DMS153 (cell line): ENCODE results near the gene TPP1.

ENCODE experiments used
- DNase-seq: peaks from one replicate; lab custom pipeline; 2025; lab: John Stamatoyannopoulos, UW

TPP1 gene

DNA sequence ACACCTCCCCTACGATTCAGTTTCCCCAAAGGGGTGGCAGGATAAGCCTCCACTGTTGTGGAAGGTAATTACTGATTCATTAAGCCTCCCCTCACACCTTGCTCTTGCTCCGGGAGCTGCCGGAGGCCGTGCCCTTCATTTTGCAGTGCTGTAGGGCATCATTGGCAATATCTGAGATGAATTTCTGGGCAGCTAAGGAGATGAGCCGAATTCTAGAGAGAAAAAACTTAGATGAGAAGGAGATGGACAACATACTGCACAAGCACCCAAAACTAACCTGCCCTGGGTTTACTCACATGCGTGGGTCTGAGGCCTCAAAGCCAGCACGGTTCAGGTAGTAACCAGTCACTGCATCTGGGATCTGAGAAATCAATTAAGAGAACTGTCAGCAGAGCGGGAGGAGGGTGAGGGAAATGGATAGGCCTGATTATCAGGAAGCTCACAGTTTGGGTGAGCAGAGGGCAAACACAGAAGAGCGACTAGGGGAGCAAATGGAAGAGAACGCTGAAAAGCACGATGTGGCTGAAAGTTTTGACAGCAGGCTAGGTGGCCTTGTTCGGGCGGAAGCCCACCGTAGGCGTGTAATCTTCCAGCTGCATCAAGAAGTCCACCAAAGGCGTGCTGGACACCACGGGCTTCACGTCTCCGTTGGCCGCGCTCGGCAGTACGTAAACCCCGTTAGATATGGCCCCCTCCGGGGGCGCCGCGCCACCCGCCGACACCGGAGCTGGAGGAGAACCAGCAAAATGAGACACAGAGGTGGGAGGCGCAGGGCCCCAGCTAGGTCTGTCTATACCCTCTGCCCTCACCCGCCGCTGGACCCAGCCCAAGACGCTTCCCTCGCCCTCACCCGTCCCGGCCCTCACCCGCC, 7.9 kb downstream of the TPP1 start:
- DNase-seq = no peak

DNA sequence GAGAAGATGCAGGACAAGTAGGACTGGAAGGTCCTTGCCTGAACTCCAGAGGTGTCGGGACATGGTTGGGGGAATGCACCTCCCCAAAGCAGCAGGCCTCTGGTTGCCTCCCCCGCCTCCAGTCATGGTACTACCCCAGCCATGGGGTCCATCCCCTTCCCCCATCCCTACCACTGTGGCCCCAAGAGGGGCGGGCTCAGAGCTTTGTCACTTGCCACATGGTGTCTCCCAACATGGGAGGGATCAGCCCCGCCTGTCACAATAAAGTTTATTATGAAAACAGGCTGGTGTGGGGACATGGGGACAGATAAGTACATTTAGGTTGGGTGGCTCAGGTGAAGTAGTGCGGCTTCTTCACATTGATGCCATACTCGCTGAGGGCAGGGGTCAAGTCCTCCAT, 8.6 kb downstream of the TPP1 start:
- DNase-seq = no peak

DNA sequence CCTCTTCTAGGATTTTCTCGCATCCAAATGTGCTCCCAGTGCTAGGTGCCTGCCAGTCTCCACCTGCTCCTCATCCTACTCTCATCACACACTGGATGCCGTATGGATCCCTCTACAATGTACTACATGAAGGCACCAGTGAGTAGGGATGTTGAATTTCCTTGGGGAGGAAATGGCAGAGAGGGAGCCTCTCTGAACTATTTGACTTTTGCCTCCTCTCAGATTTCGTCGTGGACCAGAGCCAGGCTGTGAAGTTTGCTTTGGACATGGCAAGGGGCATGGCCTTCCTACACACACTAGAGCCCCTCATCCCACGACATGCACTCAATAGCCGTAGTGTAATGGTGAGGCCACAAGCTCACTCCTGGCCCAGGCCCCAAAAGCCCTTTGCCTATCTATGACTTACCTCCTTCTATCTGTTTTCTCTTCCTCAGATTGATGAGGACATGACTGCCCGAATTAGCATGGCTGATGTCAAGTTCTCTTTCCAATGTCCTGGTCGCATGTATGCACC, 9.7 kb downstream of the TPP1 start:
- DNase-seq = no peak

DNA sequence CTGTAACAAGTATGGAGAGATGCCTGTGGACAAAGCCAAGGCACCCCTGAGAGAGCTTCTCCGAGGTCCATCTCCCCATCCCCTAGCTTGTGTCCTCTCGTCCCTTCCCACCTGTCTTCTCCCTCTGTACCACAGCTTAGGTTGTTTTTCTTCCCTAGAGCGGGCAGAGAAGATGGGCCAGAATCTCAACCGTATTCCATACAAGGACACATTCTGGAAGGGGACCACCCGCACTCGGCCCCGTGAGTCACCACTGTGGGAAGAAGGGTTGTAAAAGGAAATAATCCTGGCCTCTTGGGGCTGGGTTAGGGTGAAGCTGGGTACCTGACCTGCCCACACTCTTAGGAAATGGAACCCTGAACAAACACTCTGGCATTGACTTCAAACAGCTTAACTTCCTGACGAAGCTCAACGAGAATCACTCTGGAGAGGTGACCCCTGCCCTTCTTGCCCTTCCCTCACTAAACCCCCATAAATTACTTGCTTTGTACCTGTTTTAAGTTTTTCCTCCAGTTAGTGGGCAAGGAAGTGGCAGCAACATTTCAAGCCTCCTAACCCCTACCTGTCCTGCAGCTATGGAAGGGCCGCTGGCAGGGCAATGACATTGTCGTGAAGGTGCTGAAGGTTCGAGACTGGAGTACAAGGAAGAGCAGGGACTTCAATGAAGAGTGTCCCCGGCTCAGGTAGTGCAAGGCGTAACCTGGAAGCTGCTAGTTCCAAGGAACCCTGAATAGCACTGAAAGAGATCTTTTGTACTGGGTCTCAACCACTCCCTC, 10.3 kb downstream of the TPP1 start:
- DNase-seq = no peak

DNA sequence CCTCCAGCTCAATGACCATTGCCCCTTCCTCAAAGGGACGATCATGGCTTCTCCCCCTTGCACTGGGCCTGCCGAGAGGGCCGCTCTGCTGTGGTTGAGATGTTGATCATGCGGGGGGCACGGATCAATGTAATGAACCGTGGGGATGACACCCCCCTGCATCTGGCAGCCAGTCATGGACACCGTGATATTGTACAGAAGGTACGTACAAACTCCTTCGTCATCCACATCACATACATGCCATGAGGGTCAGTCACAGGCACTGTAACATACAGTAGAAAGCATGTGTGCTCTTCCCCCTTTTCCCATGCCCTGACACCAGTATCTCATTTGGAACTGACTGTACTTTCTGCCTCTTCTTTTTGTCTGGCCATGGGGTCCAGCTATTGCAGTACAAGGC, 11.2 kb downstream of the TPP1 start:
- no peak for DNase-seq

DNA sequence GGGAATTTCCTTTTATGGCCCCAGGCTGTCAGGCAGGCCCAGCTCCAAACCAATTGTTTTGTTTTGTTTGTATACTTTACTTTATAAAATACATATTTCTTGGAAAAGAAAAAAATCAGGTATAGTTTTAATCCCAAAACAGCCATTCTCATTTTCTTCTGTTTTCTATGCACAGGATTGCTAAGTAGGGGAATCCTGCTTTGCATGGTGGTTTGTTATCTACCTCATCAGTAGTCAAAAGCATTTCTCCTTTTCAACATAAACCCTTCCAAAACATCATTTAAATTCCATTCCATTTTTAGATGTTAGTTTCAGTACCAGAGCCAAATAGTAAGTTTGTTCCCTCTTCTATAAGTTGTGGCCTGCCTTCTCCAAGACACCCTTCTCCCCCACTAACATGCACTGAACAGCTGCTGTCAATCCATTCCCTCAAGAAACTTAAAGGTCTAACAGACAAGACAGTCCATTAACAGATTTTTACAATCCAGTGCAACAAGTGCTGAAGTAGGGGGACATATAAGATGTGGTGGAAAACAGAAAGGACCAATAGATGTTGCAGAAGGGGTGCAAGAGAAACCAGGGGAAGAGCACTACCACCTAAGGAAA, 11.9 kb downstream of the TPP1 start:
- DNase-seq = no peak

DNA sequence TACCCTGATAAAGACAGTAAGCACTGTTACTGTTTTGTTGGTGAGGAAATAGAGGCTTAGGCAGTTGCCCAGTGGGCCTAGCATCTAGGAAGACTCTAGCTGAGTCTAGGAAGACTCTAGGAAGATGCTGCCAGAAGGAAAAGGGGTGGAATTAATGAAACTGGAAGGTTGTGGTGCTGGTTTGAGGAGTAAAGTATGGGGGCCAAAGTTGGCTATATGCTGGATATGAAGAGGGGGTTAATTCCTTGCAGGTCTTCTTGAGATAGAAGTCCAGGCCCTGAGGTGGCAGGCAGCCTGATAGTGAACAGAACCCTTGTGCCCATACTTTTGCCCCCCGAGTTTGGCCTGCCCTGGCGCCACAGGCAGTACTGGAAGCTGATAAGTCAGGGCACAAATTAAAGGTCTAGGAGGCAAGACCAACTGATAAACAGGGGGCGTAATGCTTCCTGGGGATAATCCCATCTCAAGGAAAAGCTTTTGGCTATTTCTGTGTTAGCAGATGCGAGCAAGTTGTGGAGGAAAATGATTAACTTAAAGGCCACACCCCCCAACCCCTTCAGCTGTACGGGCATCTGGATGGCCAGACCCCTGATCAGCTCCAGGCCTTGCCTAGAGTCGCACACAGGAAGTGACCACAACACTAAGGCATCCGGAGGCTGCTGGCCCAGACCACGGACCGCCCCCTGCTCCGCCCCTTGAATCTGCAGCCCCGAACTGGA, 12.6 kb downstream of the TPP1 start:
- peak; percentile 42 for DNase-seq

DNA sequence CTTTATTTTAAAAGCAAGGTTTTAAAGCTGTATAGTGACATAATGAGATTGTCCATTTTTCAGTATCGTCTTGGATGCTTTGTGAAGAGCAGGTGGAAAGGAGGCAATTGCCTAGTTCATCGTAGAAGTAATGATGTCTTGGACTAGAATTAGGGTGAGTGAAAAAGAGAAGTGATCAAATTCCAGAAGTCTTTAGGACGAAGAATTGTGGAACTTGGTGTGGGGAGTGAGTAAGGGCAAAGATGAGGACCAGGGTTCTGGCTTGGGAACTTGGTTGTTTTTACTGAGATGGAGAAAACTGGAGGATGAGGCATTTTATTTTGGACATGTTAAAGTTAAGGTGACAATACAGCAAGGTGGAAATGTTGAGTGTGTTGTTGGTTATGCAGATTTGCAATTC, 14.4 kb downstream of the TPP1 start:
- no peak for DNase-seq

DNA sequence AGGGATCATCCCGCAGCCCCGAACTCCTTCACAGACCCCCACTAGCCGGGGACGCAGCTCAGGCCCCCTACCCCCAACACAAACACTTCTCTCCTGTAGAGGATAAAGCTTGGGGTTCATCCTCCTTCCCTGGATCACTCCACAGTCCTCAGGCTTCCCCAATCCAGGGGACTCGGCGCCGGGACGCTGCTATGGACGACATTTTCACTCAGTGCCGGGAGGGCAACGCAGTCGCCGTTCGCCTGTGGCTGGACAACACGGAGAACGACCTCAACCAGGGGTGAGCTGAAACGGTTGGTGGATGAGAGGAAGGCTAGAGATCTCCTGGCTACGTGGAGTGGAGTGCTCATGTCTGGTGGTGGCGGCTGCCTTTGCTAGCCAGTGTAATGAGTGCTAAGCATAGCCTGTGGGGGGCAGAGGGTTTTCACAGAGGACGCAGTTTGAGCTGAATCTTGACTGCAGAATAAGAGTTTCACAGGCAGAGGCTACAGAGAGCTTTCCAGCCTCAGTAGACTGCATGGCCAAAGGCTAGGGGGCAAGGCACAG, 15.1 kb downstream of the TPP1 start:
- no peak for DNase-seq

DNA sequence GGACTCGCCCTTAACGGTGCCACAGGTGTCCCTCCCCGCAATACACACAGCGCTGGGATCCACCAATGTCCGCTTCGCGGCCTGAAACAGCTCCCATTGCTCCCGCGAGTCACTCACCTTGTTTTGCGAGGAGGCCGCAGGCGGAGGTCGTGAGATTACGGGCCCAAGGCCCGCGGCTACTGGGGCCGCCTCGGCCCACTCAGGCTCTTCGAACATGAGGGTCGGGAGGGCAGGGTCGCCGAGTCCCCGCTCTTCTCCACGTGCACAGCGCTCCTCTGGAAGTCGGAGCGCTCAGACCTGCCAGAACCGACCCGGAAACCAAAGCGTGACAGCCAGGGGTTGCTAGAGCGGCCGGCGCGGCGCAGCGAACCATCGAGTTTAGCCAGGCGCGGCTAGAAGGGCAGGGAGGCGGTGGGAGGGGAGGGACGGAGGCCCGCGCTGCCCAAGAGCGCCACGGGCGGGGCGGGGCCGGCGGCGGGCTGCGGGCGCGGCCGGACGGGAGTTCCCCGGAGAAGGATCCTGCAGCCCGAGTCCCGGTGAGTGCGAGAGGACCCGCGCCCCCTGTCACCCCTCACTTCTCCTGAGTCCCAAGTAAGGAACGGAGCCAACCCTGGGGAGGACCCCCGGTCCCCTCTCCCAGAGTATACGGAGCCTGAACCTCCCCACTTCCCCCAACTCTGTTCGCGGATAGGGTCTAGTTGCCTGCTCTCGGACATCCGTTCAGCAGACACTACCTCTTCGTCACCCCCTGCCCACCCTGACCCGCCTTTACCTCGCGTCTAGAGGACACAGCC, 15.7 kb downstream of the TPP1 start, which contains the start of the genes ILK and RRP8:
Gene ILK (plus strand): TSS at position 488 of the 794 bp plus-strand sequence. CDS start 498 bp downstream, outside the sequence.
Gene RRP8 (minus strand): TSS at position 330 of the 794 bp plus-strand sequence. CDS start 114 bp downstream, at position 216.
- DNase-seq = peak; percentile 67

DNA sequence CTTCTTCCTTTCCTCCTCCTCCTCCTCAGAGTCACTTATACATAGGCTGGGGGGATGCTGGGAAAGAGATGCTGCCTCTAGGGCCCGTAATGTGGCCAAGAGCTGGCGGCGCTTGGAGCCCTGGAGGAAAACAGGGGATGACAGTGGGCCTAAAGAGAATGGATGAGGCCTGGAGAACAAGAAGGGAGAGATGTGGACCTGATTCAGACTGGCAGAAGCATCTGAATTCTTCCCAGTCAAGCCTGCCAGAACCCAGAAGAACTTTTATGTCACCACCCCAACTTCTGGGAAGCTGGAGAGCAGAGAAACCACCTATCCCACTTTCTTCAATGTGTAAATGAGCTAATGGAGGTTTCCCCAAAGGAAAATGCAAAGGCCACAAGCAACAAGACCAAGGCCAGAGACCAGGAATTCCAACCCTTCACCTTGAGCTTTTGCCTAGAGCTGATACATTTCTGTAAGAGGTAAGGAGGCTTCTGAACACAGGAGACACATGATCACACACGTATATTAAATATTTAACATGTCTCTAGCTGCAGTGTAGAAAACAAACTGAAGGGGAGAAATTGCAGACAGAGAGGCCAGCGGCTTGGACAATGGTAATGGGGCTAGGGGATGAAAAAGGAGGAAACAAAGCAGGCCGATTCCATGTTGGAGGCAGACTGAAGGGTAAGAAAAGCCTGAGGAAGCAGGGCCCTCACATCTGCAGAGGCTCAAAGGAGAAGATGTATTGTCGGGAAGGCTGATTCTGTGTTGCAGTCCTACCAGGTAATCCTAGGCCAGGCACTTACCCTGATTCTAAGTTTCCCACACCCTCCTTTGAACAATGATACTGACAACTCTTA, 16.9 kb downstream of the TPP1 start:
- no peak for DNase-seq

DNA sequence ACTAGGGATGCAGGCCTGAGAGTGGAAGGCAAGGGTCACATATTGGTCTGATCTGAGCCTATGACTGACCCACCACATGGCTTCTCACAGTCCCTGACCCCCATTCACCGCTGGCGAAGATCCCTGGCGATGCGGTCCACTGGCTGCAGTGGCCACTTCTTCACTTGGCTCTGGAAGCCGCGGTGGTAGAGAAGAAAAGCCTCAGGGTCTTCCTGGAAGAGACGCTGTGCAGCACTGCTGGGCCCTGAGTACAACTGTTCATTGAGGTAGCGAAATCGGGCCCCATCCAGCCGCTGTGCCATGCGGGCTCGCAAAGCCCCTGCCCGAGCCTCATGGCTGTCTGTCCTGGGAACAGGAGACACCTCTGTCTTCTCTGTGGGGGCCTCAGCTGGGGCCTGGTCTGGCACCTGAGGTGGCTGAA, 18.2 kb downstream of the TPP1 start:
- DNase-seq = no peak

DNA sequence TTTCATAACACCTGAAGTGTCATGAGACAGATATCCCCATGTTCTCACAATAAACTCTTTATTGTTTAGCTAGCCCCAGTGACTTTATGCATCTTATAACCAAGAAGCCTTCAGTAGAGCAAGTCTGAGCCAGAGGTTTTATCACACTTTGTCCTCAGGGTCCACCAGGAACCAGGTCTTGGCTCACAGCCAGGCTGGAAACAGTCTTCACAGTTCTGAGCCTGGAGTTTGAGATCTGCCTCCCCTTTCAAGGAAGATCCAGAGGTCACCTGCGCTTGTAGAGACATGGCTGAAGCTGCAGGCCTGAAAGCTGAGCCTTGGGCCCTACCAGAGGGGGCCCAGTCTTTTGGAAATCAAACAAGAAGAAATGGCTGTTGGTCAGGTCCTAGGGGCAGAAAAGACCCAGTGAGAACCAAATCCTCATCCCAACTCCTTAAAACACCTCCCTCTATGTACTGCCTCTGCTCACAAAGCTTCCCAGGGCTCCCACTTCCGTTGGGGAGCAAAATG, 19.3 kb downstream of the TPP1 start:
- no peak for DNase-seq

DNA sequence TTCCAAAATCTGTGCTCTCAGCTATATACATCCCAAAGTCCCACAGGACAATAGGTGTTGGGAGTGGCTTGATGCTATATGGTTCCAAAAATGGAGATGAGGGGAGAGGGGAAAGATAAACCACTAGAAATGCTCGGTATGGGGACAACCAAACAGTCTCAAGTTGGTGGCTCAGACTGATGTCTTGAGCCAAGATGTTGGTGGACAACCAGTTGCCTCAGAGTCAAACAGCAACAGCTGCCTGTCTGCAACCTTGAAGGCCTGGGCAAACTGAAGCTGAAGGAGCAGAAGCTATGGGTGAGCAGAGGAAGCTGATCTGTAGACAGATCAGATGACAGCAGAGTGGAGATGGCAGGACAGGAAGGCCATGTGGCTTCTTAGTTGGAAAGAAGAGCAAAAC, 19.8 kb downstream of the TPP1 start:
- DNase-seq = no peak

DNA sequence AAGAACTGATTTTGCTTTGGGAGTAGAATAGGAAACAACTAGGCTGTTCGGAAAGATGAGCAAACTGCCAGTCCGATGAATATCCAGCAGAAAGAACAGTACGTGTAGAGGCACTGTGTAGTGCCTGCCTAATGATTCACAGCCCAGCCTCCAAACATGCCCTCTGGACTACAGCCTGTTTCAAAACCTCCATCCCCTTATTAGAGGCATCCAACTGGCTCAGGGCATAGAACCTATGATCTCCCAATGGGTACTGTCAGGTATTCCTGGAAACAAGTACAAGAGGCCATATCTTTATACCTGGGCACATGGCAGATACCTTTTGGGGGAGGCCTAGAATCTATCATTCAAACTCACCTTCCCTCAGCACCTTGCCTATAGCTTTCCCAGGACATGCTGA, 20.7 kb downstream of the TPP1 start:
- DNase-seq = no peak

DNA sequence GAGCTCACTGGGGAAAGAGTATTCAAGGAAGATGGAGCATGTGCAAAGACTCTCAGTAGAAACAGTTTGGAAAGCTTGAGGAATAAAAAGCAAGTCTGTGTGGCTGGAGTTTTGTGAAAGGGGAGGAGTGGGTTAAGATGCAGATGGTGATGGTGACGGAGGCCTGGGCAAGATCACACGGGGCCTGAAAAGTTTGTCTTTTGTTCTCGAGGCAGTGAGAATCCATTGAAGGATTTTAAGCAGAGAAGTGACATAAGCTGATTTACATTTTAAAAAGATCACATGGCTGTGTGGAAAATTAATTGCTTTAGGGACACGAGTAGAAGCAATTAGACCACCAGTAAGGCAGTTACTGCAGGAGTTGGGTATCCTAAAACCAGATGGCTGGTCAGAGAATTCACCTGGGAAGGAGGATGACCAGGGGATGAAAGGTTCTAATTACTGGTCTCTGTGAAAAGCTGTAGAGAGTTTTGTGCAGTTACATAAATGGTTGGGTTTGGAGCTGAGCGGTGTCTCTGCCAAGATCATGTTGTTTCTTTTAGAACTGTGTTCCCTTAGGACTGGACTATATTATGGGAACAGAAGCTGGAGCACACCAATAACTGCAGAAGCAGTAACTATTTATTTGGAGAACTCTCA, 22.9 kb downstream of the TPP1 start:
- no peak for DNase-seq

DNA sequence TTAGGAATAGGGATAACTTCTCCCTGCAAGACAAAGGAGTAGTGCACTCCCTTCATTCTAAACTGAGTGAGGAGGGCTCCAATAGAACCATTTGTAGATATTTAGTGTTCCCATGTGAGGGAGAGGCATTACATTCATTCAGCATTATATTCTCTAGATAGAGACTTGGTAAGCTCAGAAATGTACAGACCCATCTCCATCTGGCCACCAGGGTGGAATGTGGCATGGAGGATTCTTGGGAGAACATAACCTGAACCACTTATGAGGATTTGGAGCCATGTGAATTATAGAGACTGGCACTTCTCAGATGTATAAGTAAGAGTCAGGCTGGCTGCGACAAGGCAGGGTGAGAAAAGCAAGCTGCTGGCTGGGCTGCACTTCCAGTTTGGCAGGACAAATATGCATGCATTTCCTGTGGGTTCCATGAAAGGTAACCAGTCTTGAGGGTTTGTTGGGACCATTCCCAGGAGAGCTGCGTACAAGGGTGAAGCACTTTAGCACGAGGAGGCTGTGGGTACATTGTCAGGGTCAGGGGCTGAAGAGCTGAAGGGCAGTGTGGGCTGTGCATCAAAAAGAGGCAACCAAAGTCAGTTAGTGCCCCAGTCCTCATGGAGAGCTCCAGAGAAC, 25.0 kb downstream of the TPP1 start:
- DNase-seq = no peak

DNA sequence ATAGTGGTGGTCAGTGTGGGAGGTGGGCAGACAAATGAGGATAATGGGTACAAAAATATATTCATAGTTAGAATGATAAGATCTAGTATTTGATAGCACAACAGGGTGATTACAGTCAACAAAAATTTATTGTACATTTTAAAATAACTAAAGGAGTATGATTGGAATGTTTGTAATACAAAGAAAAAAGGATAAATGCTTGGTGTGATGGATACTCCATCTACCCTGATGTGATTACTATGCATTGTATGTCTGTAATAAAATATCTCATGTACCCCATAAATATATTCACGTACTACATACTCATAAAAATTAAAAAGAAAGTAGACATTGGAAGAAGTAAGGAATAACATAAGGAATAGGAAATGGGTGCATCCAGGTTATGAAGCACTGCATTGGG, 31.2 kb downstream of the TPP1 start:
- no peak for DNase-seq
